Measurements from ENCODE around the gene C2CD2L.
A peak's percentile ranks its signal among the peaks of the same experiment; 100 is the strongest.
"Not testable (repeated sequence)": the region's sequence is repeated elsewhere in the genome, so short reads cannot be mapped to it uniquely, and the experiment has no call there.

The C2CD2L gene

DNA sequence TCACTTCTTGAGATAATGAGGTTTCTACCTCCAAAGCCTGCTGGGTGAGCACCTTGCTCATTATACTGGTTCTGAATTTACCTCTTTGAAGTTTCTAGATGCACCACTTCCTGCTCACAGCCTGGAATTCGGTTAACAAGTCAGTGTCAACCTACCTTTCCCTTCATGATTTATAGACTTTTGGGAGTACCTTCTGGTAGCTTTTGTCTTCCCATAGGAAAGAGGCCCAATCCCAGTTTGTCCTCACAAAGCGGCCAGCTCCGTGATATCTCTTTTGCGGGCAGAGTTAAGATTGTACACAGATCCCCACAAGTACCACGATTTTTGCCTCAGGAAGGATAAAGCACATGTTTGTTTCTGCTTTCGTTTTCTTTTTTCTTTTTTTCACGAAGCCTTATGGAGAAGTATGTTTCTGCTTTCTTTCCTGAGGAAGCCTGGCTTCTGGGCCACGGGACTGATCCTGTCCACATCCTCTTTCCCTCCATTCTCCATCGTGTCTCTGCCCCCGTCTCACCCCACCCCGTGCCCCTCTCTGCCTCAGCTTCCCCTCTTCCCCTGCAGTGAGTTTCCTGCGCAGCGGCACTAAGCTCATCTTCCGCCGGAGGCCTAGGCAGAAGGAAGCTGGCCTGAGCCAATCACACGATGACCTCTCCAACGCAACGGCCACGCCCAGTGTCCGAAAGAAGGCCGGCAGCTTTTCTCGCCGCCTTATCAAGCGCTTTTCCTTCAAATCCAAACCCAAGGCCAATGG lies 8.5 kb downstream of the C2CD2L start:
- no peak for DNase-seq (ENCODE audit: low spot score)

DNA sequence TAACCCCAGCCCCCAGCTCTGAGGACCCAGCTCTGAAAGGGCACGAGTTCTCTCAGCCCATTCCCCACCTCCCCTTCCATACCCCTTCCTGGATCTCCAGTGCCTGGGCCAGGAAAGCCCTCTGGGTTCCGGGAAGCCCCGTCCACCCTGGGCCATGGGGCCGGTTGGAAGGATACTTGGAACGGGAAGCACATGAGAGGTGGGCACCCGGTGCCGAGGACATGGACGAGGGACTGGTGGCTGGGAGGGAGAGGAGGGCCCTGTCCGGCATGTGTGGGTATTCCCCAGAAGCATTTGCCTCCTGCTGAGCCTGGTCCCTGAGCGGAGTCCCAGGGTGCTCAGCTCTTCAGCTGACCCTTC lies 9.1 kb downstream of the C2CD2L start:
- no peak for DNase-seq (ENCODE audit: low spot score)

DNA sequence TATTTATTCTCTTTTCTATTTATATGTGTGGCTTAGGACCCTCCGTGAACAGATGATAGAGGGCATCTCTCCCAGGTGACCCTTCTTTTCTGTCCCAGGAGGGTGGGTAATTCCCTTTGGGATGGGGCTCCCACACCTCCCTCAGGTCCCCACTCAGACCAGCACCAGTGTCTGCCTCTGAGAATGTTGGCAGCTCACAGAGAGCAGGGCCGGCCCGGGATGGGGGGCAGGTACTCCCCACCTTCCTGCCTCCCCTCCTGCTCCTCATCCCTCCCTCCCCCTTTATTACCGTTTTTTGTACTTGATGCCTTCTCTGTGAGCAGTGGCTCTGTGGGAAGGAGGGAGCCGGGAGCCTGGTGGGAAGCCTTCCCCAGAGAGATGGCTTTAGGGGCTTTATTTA lies 9.5 kb downstream of the C2CD2L start:
- DNase-seq (ENCODE audit: low spot score) = no peak

DNA sequence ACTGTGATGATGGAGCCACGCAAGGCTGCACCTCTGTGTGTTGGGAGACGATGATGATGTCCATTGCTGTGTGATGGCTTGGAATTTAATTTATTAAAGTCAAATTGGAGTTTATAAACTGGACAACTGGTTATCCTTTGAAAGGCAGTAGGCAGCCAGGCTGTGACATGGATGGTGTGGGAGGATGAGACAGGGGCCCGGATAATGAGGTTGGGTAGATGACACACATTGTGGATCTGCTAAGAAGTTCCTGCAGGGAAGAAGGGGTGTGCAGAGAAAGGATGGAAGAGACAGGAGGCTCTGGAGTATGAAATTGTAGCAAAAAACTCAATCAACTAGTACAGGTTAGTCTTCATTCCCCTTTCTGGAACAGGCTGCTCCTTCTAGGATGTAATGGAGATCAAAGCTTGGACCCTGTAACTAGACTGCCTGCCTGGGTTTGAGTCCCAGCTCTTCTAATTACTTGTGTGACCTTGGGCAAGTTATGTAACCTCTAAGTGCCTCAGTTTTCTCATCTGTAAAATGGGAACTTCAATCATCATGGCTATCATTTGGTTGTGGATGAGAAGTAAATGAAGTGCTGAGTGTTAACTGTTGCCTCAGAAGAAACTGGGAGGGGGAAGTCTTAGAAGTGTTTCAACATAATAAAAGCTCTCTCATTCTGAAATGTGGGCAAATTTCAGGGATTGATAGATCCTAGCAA lies 10.0 kb downstream of the C2CD2L start:
- no peak for DNase-seq (ENCODE audit: low spot score)

DNA sequence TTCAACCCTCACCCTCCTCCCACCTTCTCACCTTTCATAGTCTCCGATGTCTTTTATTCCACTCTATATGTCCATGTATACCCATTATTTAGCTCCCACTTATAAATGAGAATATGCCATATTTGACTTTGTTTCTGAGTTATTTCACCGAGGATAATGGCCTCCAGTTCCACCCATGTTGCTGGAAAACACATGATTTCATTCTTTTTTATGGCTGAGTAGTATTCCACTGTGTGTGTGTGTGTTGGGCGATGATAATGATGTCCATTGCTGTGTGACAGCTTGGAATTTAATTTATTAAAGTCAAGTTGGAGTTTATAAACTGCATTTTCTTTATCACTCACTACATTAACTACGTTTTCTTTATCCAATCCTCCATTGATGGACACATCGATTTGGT lies 11.1 kb downstream of the C2CD2L start:
- DNase-seq (ENCODE audit: low spot score) = no peak

DNA sequence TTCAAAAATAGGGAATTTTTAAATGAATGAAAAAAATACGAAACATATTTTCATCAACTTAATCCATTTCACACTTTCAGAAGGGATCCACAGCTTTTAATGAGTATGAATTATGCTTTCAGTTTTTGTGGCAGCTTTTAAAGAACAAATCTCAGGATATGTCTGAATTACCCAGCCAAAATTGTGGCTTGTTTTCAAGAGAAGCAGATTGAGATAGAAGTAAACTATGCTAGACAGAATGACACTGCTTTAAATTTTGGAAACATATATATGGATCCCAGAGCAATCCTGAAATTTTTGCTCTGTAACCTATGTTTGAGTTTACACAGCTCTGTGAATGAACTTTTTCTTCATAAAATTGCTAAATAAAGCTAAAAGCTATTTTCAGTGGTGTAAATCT lies 11.8 kb downstream of the C2CD2L start:
- DNase-seq (ENCODE audit: low spot score) = no peak

DNA sequence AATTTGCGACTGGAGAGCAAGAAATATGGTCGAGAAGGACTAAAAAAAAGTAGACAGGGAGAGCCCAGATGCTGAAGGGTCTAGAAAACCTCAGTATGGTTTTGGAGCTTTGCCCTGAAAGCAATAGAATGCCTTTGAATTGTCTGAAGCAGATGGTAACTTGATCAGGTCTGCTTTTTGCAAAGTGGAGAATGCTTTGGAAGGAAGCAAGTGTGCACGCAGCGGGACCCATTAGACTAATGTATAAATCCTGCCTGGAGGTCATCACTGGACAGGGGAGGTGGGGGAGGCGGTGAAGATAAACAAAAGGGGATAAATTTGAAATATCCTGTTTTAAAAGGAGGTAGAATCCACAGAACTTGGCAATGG lies 13.5 kb downstream of the C2CD2L start:
- no peak for DNase-seq (ENCODE audit: low spot score)

DNA sequence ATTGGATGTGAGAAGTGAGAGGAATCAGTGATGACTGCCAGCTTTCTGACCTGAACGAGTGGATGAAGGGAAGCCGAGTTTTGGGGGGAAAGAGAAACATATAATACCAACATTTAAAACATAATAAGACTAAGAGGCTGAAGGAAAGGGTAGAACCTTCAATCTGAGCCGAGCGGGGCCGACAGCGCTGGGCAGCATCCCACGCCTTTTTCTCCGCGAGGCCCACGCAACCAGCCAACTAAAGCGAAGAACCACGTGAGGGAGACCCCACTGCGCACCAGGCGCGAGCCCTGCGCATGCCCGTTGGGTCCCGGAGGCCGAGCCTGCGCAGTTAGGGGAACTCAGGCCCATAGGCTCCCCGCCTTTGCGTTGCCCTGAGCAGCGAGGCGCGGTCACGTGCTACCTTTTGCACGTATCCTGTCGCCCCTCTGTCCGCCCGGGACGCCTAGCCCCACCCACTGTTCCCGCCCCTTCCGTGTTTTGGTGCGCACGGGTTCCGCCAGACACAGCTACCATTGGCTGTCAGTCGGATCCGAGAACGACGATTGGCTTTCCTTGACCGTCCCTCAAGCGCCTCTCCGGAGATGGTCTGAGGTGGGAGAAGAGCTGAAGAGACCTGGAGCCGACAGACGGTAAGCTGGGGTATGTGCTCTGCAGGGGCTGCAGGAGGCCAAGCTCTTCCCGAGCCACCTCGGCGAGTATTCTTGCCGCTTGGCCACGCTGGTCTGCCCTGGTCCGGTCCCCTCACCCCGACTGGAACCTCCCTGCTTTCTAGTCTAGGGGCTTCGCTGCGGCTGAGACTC lies 14.1 kb downstream of the C2CD2L start, which contains the start of gene HINFP:
TSS of gene HINFP (plus strand) at position 573 of the 803 bp plus-strand sequence. CDS start 5,365 bp downstream, outside the sequence.
- peak; percentile 97 for DNase-seq (ENCODE audit: low spot score)

DNA sequence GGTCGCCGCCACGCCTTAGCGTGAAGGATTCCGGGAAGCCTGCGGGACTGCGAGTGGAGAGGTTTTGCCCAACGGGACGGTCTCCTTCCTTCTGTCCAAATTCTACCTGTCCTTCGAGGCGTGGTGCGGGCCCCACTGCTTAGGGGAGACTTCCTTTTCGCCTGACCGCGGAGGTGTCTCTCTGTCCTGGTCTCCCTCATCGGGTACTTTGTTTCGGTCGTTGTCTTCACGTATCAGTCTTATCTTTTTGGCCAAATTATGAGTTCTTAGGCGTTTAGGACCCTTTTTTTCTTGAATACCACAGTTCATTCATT lies 14.6 kb downstream of the C2CD2L start:
- DNase-seq (ENCODE audit: low spot score) = no peak

DNA sequence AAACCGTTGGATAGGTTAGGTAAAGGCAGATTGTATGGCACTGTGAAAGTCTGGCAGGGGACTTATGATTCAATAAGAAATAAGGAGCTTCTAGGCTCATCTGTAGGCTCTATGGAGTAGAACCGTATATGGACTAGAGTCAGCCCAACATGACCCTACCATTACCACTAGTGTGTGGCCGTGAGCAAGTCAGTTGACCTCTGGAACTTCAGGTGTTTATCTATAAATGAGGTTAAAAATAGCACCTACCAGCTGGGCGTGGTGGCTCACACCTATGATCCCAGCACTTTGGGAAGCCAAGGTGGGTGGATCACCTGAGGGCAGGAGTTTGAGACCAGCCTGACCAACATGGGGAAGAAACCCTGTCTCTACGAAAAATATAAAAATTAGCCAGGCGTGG lies 18.7 kb downstream of the C2CD2L start:
- DNase-seq (ENCODE audit: low spot score) = no peak

DNA sequence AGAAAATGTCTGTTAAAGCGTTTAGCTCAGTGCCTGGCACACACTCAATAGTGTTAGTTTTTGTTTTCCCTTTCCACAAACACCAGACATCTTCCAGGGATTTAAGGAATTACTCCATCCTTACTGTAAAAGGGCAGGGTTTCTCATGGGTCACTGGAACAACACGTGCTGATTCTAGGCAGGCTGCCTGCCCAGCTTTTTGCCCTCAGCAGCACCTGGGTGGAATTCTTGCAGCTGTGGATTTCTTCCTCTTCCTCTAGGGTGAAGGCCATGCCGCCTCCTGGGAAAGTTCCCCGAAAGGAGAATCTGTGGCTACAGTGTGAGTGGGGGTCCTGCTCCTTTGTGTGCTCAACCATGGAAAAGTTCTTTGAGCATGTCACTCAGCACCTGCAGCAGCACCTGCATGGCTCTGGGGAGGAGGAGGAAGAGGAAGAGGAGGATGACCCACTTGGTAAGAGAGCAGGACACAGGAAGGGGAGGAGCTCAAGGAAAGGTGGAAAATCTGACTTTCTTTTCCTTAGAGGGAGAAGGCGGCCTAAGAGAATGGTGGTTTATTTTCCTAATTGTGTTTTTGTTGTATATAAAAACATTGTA lies 19.6 kb downstream of the C2CD2L start:
- no peak for DNase-seq (ENCODE audit: low spot score)

DNA sequence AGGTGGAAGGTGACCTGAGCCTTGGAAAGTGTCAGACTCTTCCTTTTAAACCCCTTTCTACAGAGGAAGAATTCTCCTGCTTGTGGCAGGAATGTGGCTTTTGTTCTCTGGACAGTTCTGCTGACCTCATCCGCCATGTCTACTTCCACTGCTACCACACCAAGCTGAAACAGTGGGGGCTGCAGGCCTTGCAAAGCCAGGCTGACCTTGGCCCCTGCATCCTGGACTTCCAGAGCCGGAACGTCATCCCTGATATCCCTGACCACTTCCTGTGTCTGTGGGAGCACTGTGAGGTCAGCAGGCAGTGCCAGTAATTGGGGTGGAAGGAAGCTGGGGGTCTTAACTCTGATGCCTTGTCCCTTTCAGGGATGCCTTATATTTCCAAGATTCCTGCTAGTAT lies 23.5 kb downstream of the C2CD2L start:
- no peak for DNase-seq (ENCODE audit: low spot score)

DNA sequence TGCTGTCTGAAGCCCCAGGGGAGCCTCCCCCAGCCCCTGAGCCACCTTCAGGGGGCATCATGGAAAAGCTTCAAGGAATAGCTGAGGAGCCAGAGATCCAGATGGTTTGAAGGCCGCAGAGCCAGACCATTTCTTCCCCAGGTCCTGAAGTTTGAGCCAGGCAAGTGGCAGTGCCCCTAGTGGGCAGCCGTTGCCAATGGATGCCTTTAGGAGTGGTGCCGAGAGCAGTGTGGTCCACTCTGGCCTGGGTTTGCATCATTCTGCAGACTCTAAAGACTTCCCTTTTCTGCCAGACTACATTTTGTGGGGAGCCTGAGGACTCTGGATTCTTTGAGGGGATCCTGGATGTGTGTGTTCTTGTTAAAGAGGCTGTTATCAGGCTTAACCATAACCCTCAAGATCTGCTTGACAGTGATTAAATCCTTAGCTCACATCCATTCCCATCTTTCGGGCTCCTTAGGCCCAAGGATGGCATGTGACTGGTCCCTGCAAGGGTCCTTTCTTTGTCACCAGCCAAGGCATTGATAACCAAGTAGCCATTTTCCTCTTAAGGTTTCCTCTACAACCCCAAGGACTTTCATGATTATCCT lies 27.3 kb downstream of the C2CD2L start:
- DNase-seq (ENCODE audit: low spot score) = peak; percentile 65

DNA sequence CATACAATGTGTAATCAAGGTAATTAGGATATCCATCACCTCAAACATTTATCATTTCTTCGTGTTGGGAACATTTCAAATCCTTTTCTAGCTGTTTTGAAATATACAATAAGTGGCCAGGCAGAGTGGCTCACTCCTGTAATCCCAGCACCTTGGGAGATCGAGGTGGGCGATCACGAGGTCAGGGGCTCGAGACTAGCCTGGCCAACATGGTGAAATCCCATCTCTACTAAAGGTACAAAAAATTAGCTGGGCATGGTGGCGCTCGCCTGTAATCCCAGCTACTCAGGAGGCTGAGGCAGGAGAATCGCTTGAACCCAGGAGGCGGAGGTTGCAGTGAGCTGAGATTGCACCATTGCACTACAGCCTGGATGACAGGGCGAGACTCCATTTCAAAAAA lies 32.1 kb downstream of the C2CD2L start:
- DNase-seq (ENCODE audit: low spot score) = not testable (repeated sequence)

DNA sequence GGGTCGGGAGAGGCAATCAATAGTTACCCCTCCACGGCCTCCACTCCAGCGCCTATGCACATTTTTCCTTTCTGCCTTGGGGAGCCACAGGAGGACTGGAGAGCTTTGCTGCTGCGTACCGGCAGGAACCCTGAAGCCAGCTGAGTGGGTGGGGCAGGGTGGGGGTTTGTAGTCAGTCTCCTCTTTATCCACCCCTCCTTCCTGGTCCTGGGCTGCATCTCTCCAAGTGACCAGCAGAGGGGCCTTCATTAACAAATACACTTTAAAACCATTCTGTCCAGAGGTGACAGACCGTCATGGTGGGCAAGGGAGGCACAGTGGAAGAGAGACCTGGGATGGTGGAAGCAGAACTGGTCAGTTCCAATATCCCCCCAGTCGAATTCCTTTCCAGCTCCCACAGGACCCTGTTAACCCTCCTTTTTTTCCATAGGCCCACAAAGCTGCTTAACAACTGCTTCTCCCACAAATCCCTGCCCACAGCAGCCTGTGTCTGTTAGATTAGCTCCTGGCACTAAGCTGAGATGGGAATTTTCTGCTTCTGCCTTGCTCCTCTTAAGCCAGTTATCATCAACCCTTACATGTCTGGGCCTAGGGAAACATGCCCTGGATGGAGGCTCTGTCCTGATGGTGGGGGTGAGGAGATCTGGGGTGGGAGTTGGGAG lies 37.8 kb downstream of the C2CD2L start:
- peak; percentile 88 for DNase-seq (ENCODE audit: low spot score)

DNA sequence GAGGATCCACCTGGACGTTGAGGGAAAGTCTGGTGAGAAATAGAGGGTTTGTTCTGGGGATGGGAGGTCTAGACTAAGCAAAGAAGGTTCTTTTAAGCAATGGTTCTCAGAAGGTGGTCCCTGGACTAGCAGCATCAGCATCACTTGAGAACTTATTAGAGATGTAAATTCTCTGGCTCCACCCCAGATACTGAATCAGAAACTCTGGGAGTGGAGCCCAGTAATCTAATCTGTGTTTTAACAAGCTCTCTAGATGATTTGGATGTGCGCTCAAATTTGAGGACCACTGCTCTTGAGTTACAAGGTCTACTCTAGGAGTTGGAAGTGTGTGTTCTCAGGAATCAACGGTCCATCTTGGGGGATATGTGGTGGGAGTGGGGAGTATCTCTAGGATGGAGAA lies 38.4 kb downstream of the C2CD2L start:
- DNase-seq (ENCODE audit: low spot score) = no peak

DNA sequence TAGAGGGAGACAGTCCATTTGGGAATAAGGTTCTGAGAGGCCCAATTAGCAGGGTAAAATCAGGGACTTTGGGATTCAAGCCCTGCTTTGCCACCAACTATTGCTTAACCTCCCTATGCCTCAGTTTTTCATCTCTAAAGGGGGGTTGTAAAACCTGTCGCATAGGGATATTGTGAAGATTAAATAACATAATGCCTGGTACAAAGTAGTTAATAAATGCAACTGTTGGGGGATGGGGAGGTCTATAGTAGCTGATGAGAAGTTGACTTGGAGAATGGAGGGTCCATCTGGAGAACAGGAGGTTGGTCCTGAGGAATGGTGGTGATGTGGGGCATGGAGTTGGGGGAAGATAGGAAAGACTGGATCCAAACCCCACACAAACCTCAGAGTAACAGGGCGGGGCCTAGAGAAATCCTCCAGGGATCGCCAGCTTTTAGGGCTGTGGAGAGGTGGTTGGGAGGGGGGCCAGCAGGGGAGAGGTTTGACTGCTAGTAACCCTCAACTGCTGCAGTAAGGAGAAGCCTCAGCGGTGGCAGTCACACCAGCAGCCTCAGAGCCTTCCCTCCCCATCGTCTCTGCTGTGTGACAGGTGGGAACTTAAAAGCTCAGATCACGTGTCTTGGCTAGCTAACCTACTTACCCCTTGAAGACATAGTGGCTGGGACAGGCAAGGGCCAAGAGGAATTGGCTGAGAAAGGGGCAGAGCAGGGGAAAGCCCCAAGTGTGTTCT lies 40.6 kb downstream of the C2CD2L start:
- peak; percentile 69 for DNase-seq (ENCODE audit: low spot score)

DNA sequence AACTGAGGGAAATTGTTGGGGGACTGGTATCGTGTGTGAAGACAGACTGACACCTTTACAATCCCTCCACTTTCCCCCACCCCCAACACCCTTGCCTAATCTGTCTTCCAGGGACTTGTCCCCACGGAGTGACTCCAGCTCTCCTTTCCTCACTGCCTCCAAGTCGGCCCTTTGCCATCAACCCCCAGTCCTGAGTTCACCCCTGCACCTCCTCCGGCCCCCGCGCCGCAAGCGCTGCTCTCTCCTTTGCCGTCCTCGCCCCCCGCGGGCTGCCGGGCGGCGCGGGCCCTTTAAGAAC lies 41.5 kb downstream of the C2CD2L start:
- DNase-seq (ENCODE audit: low spot score) = no peak

DNA sequence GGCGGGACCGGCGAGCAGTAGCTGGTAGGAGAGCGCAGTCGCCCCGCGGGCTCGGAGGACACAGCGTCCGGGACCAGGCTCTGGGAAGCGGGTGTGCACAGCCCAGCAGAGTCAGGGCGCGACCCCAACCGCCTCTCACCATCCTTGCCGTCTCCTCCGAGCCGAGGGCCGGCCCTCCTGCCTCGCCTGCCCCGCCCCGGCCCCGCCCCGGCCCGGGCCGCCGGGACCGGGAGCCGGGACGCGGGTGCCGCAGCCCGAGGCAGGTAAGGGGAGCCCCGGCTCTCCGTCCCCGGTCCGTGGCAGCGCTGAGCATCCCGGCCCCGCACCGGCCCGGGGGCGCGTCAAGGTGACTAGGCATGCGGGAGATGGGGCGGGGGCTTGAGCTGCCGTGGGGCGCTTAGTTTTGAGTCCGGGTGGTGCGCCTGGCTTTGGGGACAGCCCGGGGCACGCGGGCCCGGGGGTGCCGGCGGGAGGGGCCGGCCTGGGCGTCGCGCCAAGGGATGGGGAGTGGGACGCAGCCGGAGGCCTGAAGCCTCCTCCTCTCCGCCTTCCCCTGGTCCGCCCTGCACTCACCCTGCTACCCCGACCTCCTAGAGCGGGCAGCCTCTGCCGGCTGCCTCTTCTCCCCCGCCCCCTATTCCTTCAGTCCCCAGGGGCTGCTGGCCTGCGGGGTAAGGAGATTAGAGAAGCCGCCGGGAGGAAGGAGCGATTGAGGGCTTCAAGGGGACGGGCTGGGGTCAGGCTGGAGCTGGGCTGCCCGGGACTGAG lies 42.1 kb downstream of the C2CD2L start, which contains the start of gene ABCG4:
TSS of gene ABCG4 (plus strand) at position 35 of the 768 bp plus-strand sequence. CDS start 914 bp downstream, outside the sequence.
- peak; percentile 81 for DNase-seq (ENCODE audit: low spot score)

DNA sequence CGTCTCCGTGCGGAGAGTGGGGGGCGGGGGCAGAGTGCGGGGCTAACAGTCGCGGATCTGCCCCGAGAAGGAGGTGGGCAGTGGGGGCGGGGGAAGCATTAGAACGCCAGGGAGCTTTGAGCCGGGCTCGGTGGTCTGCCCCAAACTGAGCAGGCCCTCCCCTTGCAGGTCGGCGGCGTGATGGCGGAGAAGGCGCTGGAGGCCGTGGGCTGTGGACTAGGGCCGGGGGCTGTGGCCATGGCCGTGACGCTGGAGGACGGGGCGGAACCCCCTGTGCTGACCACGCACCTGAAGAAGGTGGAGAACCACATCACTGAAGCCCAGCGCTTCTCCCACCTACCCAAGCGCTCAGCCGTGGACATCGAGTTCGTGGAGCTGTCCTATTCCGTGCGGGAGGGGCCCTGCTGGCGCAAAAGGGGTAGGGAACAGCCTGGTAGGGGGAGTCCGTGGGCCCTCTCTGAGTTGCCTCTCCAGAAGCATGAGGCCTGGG lies 42.7 kb downstream of the C2CD2L start:
- no peak for DNase-seq (ENCODE audit: low spot score)

Data from D341Med (cell line).